Measurements from ENCODE around the gene CALML5. TPM values are rescaled to one million over a fixed set of nuclear protein-coding genes. Genes with fewer than 3 reads are reported as not detected.

The CALML5 gene
- total and polyA plus RNA-seq, 9 of the 15 experiments (the other 6 are each of a cell fraction or from before 2014, with no cell fraction given) = not detected

GRCh38 chr10:5479481-5480161 lies 19.7 kb downstream of the CALML5 start (continued):
- TF ChIP-seq, protein P1, sequence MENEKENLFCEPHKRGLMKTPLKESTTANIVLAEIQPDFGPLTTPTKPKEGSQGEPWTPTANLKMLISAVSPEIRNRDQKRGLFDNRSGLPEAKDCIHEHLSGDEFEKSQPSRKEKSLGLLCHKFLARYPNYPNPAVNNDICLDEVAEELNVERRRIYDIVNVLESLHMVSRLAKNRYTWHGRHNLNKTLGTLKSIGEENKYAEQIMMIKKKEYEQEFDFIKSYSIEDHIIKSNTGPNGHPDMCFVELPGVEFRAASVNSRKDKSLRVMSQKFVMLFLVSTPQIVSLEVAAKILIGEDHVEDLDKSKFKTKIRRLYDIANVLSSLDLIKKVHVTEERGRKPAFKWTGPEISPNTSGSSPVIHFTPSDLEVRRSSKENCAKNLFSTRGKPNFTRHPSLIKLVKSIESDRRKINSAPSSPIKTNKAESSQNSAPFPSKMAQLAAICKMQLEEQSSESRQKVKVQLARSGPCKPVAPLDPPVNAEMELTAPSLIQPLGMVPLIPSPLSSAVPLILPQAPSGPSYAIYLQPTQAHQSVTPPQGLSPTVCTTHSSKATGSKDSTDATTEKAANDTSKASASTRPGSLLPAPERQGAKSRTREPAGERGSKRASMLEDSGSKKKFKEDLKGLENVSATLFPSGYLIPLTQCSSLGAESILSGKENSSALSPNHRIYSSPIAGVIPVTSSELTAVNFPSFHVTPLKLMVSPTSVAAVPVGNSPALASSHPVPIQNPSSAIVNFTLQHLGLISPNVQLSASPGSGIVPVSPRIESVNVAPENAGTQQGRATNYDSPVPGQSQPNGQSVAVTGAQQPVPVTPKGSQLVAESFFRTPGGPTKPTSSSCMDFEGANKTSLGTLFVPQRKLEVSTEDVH (IDR thresholded peaks at IDR 0.05; ENCODE audit: low read depth, partially characterized antibody) = no peak
- no peak for TF ChIP-seq ZNF668 (CRISPR knock-in tag; IDR thresholded peaks at IDR 0.05)
- no peak for TF ChIP-seq ZBTB17 (CRISPR knock-in tag; IDR thresholded peaks at IDR 0.05)
- TF ChIP-seq RAD51 (IDR thresholded peaks at IDR 0.05; ENCODE audit: borderline replicate concordance, low read depth) = no peak
- TF ChIP-seq RUNX1 (IDR thresholded peaks at IDR 0.05; ENCODE audit: low read depth) = no peak
- no peak for TF ChIP-seq ATF4 (CRISPR knock-in tag; IDR thresholded peaks at IDR 0.05)
- TF ChIP-seq MBD2 (IDR thresholded peaks at IDR 0.05; ENCODE audit: borderline replicate concordance, low read depth) = peak; percentile 67
- no peak for TF ChIP-seq ZFP36 (IDR thresholded peaks at IDR 0.05; ENCODE audit: low read depth, low read length, partially characterized antibody)
- no peak for TF ChIP-seq XRCC5 (IDR thresholded peaks at IDR 0.05; ENCODE audit: low read depth, low read length)
- TF ChIP-seq C11orf30 (IDR thresholded peaks at IDR 0.05; ENCODE audit: low read depth) = no peak
- TF ChIP-seq, protein P2, sequence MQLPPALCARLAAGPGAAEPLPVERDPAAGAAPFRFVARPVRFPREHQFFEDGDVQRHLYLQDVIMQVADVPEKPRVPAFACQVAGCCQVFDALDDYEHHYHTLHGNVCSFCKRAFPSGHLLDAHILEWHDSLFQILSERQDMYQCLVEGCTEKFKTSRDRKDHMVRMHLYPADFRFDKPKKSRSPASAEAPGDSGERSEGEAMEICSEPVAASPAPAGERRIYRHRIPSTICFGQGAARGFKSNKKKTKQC (CRISPR knock-in tag; IDR thresholded peaks at IDR 0.05) = no peak
- TF ChIP-seq HNRNPL (IDR thresholded peaks at IDR 0.05; ENCODE audit: low read depth, low read length) = no peak
- no peak for TF ChIP-seq HNRNPK (IDR thresholded peaks at IDR 0.05; ENCODE audit: low read depth, low read length, poor library complexity, severe bottlenecking)
- no peak for TF ChIP-seq STAT5B (CRISPR knock-in tag; IDR thresholded peaks at IDR 0.05)
- TF ChIP-seq, protein P3, sequence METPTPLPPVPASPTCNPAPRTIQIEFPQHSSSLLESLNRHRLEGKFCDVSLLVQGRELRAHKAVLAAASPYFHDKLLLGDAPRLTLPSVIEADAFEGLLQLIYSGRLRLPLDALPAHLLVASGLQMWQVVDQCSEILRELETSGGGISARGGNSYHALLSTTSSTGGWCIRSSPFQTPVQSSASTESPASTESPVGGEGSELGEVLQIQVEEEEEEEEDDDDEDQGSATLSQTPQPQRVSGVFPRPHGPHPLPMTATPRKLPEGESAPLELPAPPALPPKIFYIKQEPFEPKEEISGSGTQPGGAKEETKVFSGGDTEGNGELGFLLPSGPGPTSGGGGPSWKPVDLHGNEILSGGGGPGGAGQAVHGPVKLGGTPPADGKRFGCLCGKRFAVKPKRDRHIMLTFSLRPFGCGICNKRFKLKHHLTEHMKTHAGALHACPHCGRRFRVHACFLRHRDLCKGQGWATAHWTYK (CRISPR knock-in tag; IDR thresholded peaks at IDR 0.05) = peak; percentile 99
- TF ChIP-seq HDAC8 (tag; IDR thresholded peaks at IDR 0.05) = no peak
- no peak for TF ChIP-seq ADNP (tag; IDR thresholded peaks at IDR 0.05)
- peak; percentile 32; the same call in 1 of the 2 replicates for TF ChIP-seq SAFB (IDR thresholded peaks at IDR 0.05; ENCODE audit: borderline replicate concordance, low read depth, low read length)
- no peak for TF ChIP-seq EZH2 (IDR thresholded peaks at IDR 0.05; ENCODE audit: borderline replicate concordance, low read depth, low read length)
- no peak for TF ChIP-seq BDP1 (IDR thresholded peaks at IDR 0.05; ENCODE audit: insufficient read depth, insufficient read length)
- TF ChIP-seq PHF21A (IDR thresholded peaks at IDR 0.05; ENCODE audit: borderline replicate concordance, low read depth) = no peak
- no peak for TF ChIP-seq KLF13 (tag; IDR thresholded peaks at IDR 0.05; ENCODE audit: borderline replicate concordance, low read depth)
- no peak for TF ChIP-seq DDX20 (tag; IDR thresholded peaks at IDR 0.05; ENCODE audit: low read depth)
